Nephron (organoid): ENCODE results near the gene RAB3D.

Experiments used
- H3K27ac Mint-ChIP-seq, 3 experiments: 2 replicates each; pipeline ENCODE4 v1.8.0; 2020; ENCODE audit warnings: mixed read lengths in 3 of 3, mild to moderate bottlenecking in 2 of 3, moderate library complexity in 1 of 3
- H3K27me3 Mint-ChIP-seq: 2 replicates; pipeline ENCODE4 v1.8.0; 2021; ENCODE audit warnings: low read depth, mild to moderate bottlenecking, moderate library complexity, mixed read lengths
- H3K36me3 Mint-ChIP-seq: 2 replicates; pipeline ENCODE4 v1.8.0; 2020; ENCODE audit warnings: low read depth, mixed read lengths
- H3K4me1 Mint-ChIP-seq: 2 replicates; pipeline ENCODE4 v1.8.0; 2020; ENCODE audit warnings: mixed read lengths
- H3K4me3 Mint-ChIP-seq, 3 experiments: 2 replicates each; pipeline ENCODE4 v1.8.0; 2020; ENCODE audit warnings: mild to moderate bottlenecking in 3 of 3, mixed read lengths in 3 of 3, moderate library complexity in 2 of 3
- H3K9me3 Mint-ChIP-seq: 2 replicates; pipeline ENCODE4 v1.8.0; 2020; ENCODE audit warnings: mixed read lengths
- CTCF ChIP-seq, 3 experiments: fragments of 200-600 bp; sonication (generic); IDR thresholded peaks; one replicate each; pipeline ENCODE4 v1.5.0; 2021; ENCODE audit warnings: antibody characterized with exemption in 3 of 3; ENCODE audit not compliant: unreplicated experiment in 3 of 3

Gene RAB3D

GRCh38 chr19:11288349-11288748 is 51.1 kb downstream of the RAB3D start:
- Mint-ChIP-seq H3K27ac (peak overlapping the region in 2 of 3 experiments; percentile 23 to 51), H3K4me1 (peaks cover 17% of the 10 kb centered on the region), H3K4me3 (no peak overlapping the region), H3K36me3 (no peaks in the 10 kb centered on the region), H3K27me3 (no peaks in the 10 kb centered on the region), H3K9me3 (no peaks in the 10 kb centered on the region)
- peak; percentile 35 to 47 (median 46) for TF ChIP-seq CTCF (IDR thresholded peaks at IDR 0.05; ENCODE audit: unreplicated experiment in 3 of 3)

- H3K4me1 Mint-ChIP-seq, result peaks cover 26% of the 10 kb centered on the region
- no peak overlapping the region for H3K4me3 Mint-ChIP-seq
- H3K9me3 Mint-ChIP-seq, result no peaks in the 10 kb centered on the region
- TF ChIP-seq CTCF (IDR thresholded peaks at IDR 0.05; ENCODE audit: unreplicated experiment in 3 of 3), result no peak
- peak overlapping the region in 1 of 3 experiments; percentile 80 for H3K27ac Mint-ChIP-seq
- H3K36me3 Mint-ChIP-seq, result no peaks in the 10 kb centered on the region
- no peaks in the 10 kb centered on the region for H3K27me3 Mint-ChIP-seq
These were observed 53.0 kb downstream of the RAB3D start for GRCh38 chr19:11286312-11286974.

GRCh38 chr19:11284515-11284914 is 54.9 kb downstream of the RAB3D start:
- Mint-ChIP-seq H3K4me3 (no peak overlapping the region), H3K36me3 (no peaks in the 10 kb centered on the region), H3K27ac (peak overlapping the region; percentile 69 to 83 (median 78)), H3K4me1 (peaks cover 28% of the 10 kb centered on the region), H3K9me3 (no peaks in the 10 kb centered on the region), H3K27me3 (no peaks in the 10 kb centered on the region)
- TF ChIP-seq CTCF (IDR thresholded peaks at IDR 0.05; ENCODE audit: unreplicated experiment in 3 of 3), result no peak

- Mint-ChIP-seq H3K27me3 (peaks cover 3% of the 10 kb centered on the region), H3K36me3 (peaks cover 3% of the 10 kb centered on the region), H3K4me3 (peak overlapping the region in 1 of 3 experiments; percentile 6), H3K27ac (peak overlapping the region; percentile 70 to 92 (median 85)), H3K9me3 (peaks cover 2% of the 10 kb centered on the region), H3K4me1 (peaks cover 17% of the 10 kb centered on the region)
- no peak for TF ChIP-seq CTCF (IDR thresholded peaks at IDR 0.05; ENCODE audit: unreplicated experiment in 3 of 3)
These were observed 58.0 kb downstream of the RAB3D start for GRCh38 chr19:11281356-11282049.

- peaks cover 2% of the 10 kb centered on the region for H3K9me3 Mint-ChIP-seq
These were observed 59.8 kb downstream of the RAB3D start for GRCh38 chr19:11279505-11280236.

More at GRCh38 chr19:11279505-11280236, 59.8 kb downstream of the RAB3D start:
- Mint-ChIP-seq H3K27me3 (peaks cover 3% of the 10 kb centered on the region), H3K27ac (peak overlapping the region in 2 of 3 experiments; percentile 2 to 29), H3K4me3 (no peak overlapping the region), H3K36me3 (peaks cover 3% of the 10 kb centered on the region), H3K4me1 (peaks cover 22% of the 10 kb centered on the region)
- no peak for TF ChIP-seq CTCF (IDR thresholded peaks at IDR 0.05; ENCODE audit: unreplicated experiment in 3 of 3)
